GM18868 (cell line): ENCODE data around the gene MCRIP2.

Experiments
- ATAC-seq: cut with Tn5 transposase; IDR thresholded peaks from one replicate; pipeline ENCODE4 v1.9.1; 2021; ENCODE audit warnings: mild to moderate bottlenecking, moderate library complexity; ENCODE audit not compliant: unreplicated experiment

MCRIP2 gene

GRCh38 chr16:694187-694862 lies 52.7 kb downstream of the MCRIP2 start:
- ATAC-seq = no peak

- no peak for ATAC-seq
These were observed 53.3 kb downstream of the MCRIP2 start for GRCh38 chr16:694863-695354.

GRCh38 chr16:695355-696089 lies 53.9 kb downstream of the MCRIP2 start:
- ATAC-seq = no peak
